ENCODE measurements around the gene CNTN5. TPM values are rescaled to one million over a fixed set of nuclear protein-coding genes. Genes with fewer than 3 reads are reported as not detected.
"Not testable (repeated sequence)": the region's sequence is repeated elsewhere in the genome, so short reads cannot be mapped to it uniquely, and the experiment has no call there.

Gene CNTN5
- total RNA-seq, 3 donors from 2014 or later, result 0.35 TPM; not detected in 2

DNA sequence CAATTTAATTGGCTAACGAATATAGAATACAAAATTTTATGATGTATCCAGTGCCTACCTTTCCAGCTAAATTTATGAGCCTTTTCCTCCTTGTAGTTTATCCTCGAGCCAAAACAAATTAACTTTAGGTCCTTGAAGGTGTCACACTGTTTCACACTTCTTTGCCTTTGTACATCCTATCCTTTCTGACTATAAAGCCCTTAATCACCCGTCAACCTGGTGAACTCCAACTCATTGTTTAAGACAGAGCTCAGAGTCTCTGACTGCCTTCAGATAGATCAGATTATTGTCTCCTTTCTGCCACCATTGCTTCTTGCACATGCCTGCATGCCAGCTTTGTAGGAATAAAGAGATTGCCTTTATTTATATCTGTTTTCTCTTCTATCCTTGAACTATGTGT lies 58.8 kb downstream of the CNTN5 start:
- Histone ChIP-seq H3K4me3 (no peak overlapping the region), H3K9me3 (no peaks in the 10 kb centered on the region), H3K4me1 (ENCODE audit: low read depth) (no peaks in the 10 kb centered on the region), H3K36me3 (ENCODE audit: low read depth) (no peaks in the 10 kb centered on the region)
- intact Hi-C loops (cut with DNase I, micrococcal nuclease), result no loop called here
- ATAC-seq (no peak), DNase-seq (no peak)
- TF ChIP-seq, protein P1, sequence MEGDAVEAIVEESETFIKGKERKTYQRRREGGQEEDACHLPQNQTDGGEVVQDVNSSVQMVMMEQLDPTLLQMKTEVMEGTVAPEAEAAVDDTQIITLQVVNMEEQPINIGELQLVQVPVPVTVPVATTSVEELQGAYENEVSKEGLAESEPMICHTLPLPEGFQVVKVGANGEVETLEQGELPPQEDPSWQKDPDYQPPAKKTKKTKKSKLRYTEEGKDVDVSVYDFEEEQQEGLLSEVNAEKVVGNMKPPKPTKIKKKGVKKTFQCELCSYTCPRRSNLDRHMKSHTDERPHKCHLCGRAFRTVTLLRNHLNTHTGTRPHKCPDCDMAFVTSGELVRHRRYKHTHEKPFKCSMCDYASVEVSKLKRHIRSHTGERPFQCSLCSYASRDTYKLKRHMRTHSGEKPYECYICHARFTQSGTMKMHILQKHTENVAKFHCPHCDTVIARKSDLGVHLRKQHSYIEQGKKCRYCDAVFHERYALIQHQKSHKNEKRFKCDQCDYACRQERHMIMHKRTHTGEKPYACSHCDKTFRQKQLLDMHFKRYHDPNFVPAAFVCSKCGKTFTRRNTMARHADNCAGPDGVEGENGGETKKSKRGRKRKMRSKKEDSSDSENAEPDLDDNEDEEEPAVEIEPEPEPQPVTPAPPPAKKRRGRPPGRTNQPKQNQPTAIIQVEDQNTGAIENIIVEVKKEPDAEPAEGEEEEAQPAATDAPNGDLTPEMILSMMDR (IDR thresholded peaks at IDR 0.05), result no peak

DNA sequence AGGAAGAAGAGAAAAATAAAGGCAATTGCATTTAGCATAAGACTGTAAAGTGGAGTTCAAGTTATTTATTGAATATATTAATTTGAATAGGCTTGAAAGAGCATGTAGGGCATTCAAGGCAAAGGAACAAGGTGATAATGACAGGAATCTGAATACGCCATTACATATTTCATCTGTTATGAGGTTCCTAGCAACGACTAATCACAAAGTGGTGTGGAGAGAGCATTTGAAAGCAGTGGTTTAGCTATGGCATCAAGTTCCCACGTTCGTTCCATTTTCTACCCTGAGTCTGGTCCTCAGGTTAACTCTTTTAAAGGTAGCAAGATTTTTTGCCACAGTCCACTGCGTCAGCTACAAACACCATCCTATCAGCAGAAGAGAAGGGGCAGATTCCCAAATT lies 59.4 kb downstream of the CNTN5 start:
- no peak overlapping the region for H3K4me3 ChIP-seq
- ATAC-seq (no peak), DNase-seq (no peak)
- intact Hi-C loops (cut with DNase I, micrococcal nuclease), result no loop called here
- no peaks in the 10 kb centered on the region for H3K4me1 ChIP-seq (ENCODE audit: low read depth)
- TF ChIP-seq, protein P1 (IDR thresholded peaks at IDR 0.05), result no peak
- no peaks in the 10 kb centered on the region for H3K9me3 ChIP-seq
- H3K36me3 ChIP-seq (ENCODE audit: low read depth), result no peaks in the 10 kb centered on the region

DNA sequence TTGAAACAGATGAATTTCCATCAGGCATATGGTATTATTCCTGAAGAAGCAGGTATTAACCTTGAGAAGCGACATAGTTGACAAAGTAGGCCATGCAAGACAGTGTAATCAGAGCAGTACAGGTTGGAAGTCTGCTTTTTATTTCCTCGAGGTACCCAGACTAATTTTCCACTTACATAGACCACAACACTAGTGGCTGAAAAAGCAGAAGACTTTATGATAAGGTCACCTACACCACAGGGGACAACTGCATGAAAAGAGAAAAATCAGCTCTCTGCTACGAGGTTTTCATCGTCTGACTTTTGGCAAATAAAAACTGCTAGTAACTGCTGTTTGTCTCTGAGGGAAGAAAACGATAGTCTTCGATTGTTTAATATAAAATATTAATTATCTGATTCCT lies 77.5 kb downstream of the CNTN5 start:
- Histone ChIP-seq H3K9me3 (peaks cover 10% of the 10 kb centered on the region), H3K4me3 (no peak overlapping the region), H3K4me1 (ENCODE audit: low read depth) (no peaks in the 10 kb centered on the region), H3K36me3 (ENCODE audit: low read depth) (no peaks in the 10 kb centered on the region)
- DNase-seq, result no peak
- ATAC-seq, result no peak
- TF ChIP-seq, protein P1 (IDR thresholded peaks at IDR 0.05), result no peak
- intact Hi-C loops (cut with DNase I, micrococcal nuclease), result no loop called here

DNA sequence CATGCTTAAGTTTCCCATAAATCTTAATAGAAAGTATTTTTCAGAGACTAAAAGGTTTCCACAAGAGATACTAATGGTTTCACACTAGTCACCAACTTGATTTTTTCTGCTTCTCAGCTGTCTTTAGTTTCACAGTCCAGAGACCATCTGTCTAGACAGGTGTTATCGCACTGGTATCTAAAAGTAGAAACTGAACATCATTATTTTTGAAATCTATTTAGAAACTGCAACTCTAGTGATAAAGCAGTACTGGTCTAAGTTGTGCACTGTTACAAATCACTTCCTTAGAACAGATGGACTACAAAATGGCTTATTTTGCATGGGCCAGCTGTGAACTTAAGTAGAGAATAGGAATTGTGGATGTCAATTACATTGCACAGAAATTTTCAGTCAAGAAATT lies 78.0 kb downstream of the CNTN5 start:
- intact Hi-C loops (cut with DNase I, micrococcal nuclease), result no loop called here
- TF ChIP-seq, protein P1 (IDR thresholded peaks at IDR 0.05), result no peak
- no peaks in the 10 kb centered on the region for H3K4me1 ChIP-seq (ENCODE audit: low read depth)
- ATAC-seq, result no peak
- no peak for DNase-seq
- H3K9me3 ChIP-seq, result peaks cover 10% of the 10 kb centered on the region
- H3K4me3 ChIP-seq, result no peak overlapping the region
- no peaks in the 10 kb centered on the region for H3K36me3 ChIP-seq (ENCODE audit: low read depth)

DNA sequence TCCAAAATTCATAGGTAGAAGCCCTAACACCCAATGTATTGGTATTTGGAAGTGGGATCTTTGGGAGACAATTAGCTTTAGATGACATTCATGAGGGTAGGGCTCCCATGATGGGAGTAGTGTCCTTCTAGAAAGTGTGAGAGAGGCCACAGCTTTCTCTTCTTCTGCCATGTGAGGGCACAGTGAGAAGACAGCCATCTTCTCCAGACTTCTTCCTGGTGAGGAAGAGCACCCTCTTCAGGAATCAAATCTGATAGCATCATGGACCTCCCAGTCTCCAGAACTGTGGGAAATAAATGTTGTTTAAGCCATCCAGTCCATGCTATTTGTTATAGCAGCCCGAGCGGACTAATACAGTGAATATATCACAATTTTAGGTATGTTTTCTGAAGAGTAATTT lies 96.9 kb downstream of the CNTN5 start:
- Histone ChIP-seq H3K9me3 (no peaks in the 10 kb centered on the region), H3K4me3 (no peak overlapping the region), H3K4me1 (ENCODE audit: low read depth) (no peaks in the 10 kb centered on the region), H3K36me3 (ENCODE audit: low read depth) (no peaks in the 10 kb centered on the region)
- intact Hi-C loops (cut with DNase I, micrococcal nuclease), result no loop called here
- no peak for ATAC-seq
- DNase-seq, result no peak
- TF ChIP-seq, protein P1 (IDR thresholded peaks at IDR 0.05), result no peak

DNA sequence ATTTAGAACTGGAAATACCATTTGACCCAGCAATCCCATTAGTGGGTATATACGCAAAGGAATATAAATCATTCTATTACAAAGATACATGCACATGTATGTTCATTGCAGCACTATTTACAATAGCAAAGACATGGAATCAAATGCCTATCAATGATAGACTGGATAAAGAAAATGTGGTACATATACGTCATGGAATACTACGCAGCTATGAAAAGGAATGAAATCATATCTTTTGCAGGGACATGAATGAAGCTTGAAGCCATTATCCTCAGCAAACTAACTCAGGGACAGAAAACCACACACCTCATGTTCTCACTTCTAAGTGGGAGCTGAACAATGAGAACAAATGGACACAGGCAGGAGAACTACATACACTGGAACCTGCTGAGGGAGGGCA lies 113.1 kb downstream of the CNTN5 start:
- H3K4me3 ChIP-seq; H3K4me1 ChIP-seq (ENCODE audit: low read depth); intact Hi-C loops (cut with DNase I, micrococcal nuclease); DNase-seq; ATAC-seq; H3K36me3 ChIP-seq (ENCODE audit: low read depth): not testable (repeated sequence)
- H3K9me3 ChIP-seq, result peaks cover 11% of the 10 kb centered on the region

All from mucosa of descending colon (tissue), 3 donors.